ENCODE data around the gene C11orf71. TPM values are rescaled to one million over a fixed set of nuclear protein-coding genes. Genes with fewer than 3 reads are reported as not detected.

C11orf71 gene
- total and polyA plus RNA-seq, 9 of the 15 experiments (the other 6 are each of a cell fraction or from before 2014, with no cell fraction given): 2.9 to 15.1 (median 9.1) TPM

DNA sequence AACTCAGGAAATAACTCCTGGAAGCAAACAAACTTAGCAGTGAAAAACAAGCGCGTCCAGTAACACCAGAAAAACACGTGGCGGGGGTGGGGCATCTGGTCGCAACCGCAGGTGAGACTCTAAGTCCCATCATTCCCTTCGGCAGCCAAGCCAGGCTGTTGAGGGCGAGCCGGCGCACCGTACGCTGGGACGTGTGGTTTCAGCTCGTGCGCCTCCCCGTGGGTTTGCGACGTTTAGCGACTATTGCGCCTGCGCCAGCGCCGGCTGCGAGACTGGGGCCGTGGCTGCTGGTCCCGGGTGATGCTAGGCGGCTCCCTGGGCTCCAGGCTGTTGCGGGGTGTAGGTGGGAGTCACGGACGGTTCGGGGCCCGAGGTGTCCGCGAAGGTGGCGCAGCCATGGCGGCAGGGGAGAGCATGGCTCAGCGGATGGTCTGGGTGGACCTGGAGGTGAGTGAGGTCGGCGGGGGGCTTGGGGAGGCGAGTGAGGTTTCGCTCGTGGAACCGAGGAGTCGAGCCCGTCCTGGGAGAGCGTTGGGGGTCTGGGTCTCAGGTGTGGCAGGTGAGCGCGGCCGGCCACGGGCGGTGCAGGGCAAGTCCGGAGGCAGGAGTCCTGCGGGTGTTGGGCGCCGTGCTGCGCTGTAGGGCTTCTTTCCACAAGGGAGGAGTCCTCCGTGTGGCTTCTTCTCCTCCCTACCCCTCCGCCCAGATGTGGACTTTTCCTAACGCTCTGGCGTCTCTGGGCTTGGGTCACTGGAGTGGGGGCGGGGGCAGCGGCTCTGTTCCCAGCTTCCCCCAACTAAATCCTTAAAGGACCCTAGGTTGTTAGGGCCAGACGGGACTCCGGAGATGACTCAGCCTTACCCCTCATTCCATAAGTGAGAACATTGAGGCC lies 39.2 kb upstream of the C11orf71 start, which contains the start of gene REXO2 (continued):
- TF ChIP-seq, protein P1, sequence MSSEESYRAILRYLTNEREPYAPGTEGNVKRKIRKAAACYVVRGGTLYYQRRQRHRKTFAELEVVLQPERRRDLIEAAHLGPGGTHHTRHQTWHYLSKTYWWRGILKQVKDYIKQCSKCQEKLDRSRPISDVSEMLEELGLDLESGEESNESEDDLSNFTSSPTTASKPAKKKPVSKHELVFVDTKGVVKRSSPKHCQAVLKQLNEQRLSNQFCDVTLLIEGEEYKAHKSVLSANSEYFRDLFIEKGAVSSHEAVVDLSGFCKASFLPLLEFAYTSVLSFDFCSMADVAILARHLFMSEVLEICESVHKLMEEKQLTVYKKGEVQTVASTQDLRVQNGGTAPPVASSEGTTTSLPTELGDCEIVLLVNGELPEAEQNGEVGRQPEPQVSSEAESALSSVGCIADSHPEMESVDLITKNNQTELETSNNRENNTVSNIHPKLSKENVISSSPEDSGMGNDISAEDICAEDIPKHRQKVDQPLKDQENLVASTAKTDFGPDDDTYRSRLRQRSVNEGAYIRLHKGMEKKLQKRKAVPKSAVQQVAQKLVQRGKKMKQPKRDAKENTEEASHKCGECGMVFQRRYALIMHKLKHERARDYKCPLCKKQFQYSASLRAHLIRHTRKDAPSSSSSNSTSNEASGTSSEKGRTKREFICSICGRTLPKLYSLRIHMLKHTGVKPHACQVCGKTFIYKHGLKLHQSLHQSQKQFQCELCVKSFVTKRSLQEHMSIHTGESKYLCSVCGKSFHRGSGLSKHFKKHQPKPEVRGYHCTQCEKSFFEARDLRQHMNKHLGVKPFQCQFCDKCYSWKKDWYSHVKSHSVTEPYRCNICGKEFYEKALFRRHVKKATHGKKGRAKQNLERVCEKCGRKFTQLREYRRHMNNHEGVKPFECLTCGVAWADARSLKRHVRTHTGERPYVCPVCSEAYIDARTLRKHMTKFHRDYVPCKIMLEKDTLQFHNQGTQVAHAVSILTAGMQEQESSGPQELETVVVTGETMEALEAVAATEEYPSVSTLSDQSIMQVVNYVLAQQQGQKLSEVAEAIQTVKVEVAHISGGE (CRISPR knock-in tag; IDR thresholded peaks at IDR 0.05): peak in 1 of 3 experiments; percentile 61; a peak in 1 of 6 replicates
- TF ChIP-seq BACH1 (tag; IDR thresholded peaks at IDR 0.05) (peak; percentile 49; the same call in 1 of the 2 replicates), CREB5 (CRISPR knock-in tag; IDR thresholded peaks at IDR 0.05) (no peak), DACH1 (IDR thresholded peaks at IDR 0.05; ENCODE audit: partially characterized antibody) (no peak), ZNF398 (CRISPR knock-in tag; IDR thresholded peaks at IDR 0.05) (no peak)
- TF ChIP-seq, protein P2, sequence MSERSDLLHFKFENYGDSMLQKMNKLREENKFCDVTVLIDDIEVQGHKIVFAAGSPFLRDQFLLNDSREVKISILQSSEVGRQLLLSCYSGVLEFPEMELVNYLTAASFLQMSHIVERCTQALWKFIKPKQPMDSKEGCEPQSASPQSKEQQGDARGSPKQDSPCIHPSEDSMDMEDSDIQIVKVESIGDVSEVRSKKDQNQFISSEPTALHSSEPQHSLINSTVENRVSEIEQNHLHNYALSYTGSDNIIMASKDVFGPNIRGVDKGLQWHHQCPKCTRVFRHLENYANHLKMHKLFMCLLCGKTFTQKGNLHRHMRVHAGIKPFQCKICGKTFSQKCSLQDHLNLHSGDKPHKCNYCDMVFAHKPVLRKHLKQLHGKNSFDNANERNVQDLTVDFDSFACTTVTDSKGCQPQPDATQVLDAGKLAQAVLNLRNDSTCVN (CRISPR knock-in tag; IDR thresholded peaks at IDR 0.05): no peak
- TF ChIP-seq, protein P3, sequence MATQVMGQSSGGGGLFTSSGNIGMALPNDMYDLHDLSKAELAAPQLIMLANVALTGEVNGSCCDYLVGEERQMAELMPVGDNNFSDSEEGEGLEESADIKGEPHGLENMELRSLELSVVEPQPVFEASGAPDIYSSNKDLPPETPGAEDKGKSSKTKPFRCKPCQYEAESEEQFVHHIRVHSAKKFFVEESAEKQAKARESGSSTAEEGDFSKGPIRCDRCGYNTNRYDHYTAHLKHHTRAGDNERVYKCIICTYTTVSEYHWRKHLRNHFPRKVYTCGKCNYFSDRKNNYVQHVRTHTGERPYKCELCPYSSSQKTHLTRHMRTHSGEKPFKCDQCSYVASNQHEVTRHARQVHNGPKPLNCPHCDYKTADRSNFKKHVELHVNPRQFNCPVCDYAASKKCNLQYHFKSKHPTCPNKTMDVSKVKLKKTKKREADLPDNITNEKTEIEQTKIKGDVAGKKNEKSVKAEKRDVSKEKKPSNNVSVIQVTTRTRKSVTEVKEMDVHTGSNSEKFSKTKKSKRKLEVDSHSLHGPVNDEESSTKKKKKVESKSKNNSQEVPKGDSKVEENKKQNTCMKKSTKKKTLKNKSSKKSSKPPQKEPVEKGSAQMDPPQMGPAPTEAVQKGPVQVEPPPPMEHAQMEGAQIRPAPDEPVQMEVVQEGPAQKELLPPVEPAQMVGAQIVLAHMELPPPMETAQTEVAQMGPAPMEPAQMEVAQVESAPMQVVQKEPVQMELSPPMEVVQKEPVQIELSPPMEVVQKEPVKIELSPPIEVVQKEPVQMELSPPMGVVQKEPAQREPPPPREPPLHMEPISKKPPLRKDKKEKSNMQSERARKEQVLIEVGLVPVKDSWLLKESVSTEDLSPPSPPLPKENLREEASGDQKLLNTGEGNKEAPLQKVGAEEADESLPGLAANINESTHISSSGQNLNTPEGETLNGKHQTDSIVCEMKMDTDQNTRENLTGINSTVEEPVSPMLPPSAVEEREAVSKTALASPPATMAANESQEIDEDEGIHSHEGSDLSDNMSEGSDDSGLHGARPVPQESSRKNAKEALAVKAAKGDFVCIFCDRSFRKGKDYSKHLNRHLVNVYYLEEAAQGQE (IDR thresholded peaks at IDR 0.05; ENCODE audit: borderline replicate concordance): no peak
- TF ChIP-seq, protein P3 (CRISPR knock-in tag; IDR thresholded peaks at IDR 0.05; ENCODE audit: low read depth): no peak
